HepG2 (cell line): ENCODE results near the gene RPGR. TPM values are rescaled to one million over a fixed set of nuclear protein-coding genes. Genes with fewer than 3 reads are reported as not detected.
A peak's percentile ranks its signal among the peaks of the same experiment; 100 is the strongest.

Experiments
- ATAC-seq: fragments of 200-7000 bp; cut with Tn5 transposase; 3 replicates; pipeline ENCODE4 v1.9.1; 2020; ENCODE audit warnings: mild to moderate bottlenecking, moderate library complexity
- BruUV-seq: library from RNA; stranded (reverse); fragments of 400-500 nt; replicated peaks from 2 replicates; lab custom pipeline; 2021; lab: Mats Ljungman, UMichigan
- CTCF ChIA-PET: fragments of 300-600 bp; formaldehyde crosslinking; extraction: SDS; loops from one replicate; lab custom pipeline; 2021; ENCODE audit warnings: low total read pairs, inconsistent platforms, low intra/inter-chr PET ratio; lab: Yijun Ruan, JAX
- POLR2A ChIA-PET: fragments of 350-600 bp; sonication (Branson Sonifier 250); formaldehyde crosslinking; loops from one replicate; lab custom pipeline; 2020; ENCODE audit warnings: antibody characterized with exemption, inconsistent platforms; lab: Yijun Ruan, JAX
- DNase-seq: peaks from one replicate; pipeline ENCODE4 v3.0.0-alpha.2; 2015; ENCODE audit warnings: low spot score
- FAIRE-seq: peaks from 3 replicates; lab custom pipeline; 2011; peaks lifted over from hg19 to GRCh38; lab: Jason Lieb, UNC
- H2AFZ ChIP-seq: one replicate; pipeline ENCODE4 v1.6.1; 2011; ENCODE audit warnings: low read length, inconsistent platforms
- H3K27ac ChIP-seq: fragments of 300-600 bp; 3 replicates; pipeline ENCODE4 v1.8.0; 2011; ENCODE audit warnings: mixed run types, mild to moderate bottlenecking, mixed read lengths, low read length, inconsistent platforms; ENCODE audit not compliant: insufficient read depth; ENCODE audit errors: extremely low read length
- H3K27me3 ChIP-seq, 2 experiments: fragments of 200-600 bp in 1 of 2; 2 replicates in 1 of 2; 3 replicates in 1 of 2; pipeline versions ENCODE4 v1.6.0 to v1.8.0; 2011; ENCODE audit warnings: low read length in 2 of 2, mild to moderate bottlenecking in 2 of 2, moderate library complexity in 2 of 2, inconsistent platforms in 1 of 2; ENCODE audit not compliant: insufficient read depth in 2 of 2, control insufficient read depth in 1 of 2
- H3K36me3 ChIP-seq, 2 experiments: fragments of 200-600 bp in 1 of 2; replicated peaks in 1 of 2; 2 replicates in 1 of 2; 3 replicates in 1 of 2; pipeline versions ENCODE4 v1.5.1 to v1.8.0; 2011; ENCODE audit warnings: low read length in 2 of 2, inconsistent platforms in 1 of 2; ENCODE audit not compliant: insufficient read depth in 2 of 2, control insufficient read depth in 1 of 2
- H3K4me1 ChIP-seq: 2 replicates; pipeline ENCODE4 v1.5.1; 2012; ENCODE audit warnings: low read length, inconsistent platforms; ENCODE audit not compliant: insufficient read depth
- H3K4me2 ChIP-seq: 2 replicates; pipeline ENCODE4 v1.6.0; 2011; ENCODE audit warnings: low read depth, low read length, inconsistent platforms
- H3K4me3 ChIP-seq, 3 experiments: fragments of 200-600 bp in 1 of 3; sonication (generic), shearing (Covaris generic) in 1 of 3; replicated peaks in 1 of 3; 2 replicates each; pipeline ENCODE4 v1.5.1; 2011 to 2016; ENCODE audit warnings: low read length in 3 of 3, inconsistent platforms in 2 of 3, low read depth in 2 of 3, mild to moderate bottlenecking in 2 of 3, control low read depth in 1 of 3, mixed read lengths in 1 of 3; ENCODE audit not compliant: insufficient read depth in 1 of 3
- H3K79me2 ChIP-seq: one replicate; pipeline ENCODE4 v1.6.1; 2011; ENCODE audit warnings: low read length, inconsistent platforms; ENCODE audit not compliant: insufficient read depth
- H3K9ac ChIP-seq: 2 replicates; pipeline ENCODE4 v1.6.0; 2011; ENCODE audit warnings: mild to moderate bottlenecking, low read depth, low read length, inconsistent platforms; ENCODE audit not compliant: insufficient read depth
- H3K9me3 ChIP-seq: 2 replicates; pipeline ENCODE4 v1.5.1; 2012; ENCODE audit warnings: mild to moderate bottlenecking, low read length
- H4K20me1 ChIP-seq: 2 replicates; pipeline ENCODE4 v1.6.0; 2011; ENCODE audit warnings: inconsistent platforms, mild to moderate bottlenecking, low read length, moderate library complexity; ENCODE audit not compliant: insufficient read depth
- CREM ChIP-seq, 2 experiments: sonication (generic) in 1 of 2; formaldehyde crosslinking in 1 of 2; IDR thresholded peaks; 2 replicates each; pipeline versions ENCODE4 v1.4.0 to v1.6.1; 2016 to 2020; ENCODE audit warnings: antibody characterized with exemption in 1 of 2, mild to moderate bottlenecking in 1 of 2, missing genetic modification reagents in 1 of 2
- NR2F6 ChIP-seq, 2 experiments: IDR thresholded peaks; 2 replicates each; pipeline ENCODE4 v1.6.1; 2016; ENCODE audit warnings: antibody characterized with exemption in 1 of 2, mild to moderate bottlenecking in 1 of 2
- PAWR ChIP-seq: sonication (generic); formaldehyde crosslinking; IDR thresholded peaks from 2 replicates; pipeline ENCODE4 v1.4.0; 2020; ENCODE audit warnings: missing genetic modification reagents, mild to moderate bottlenecking, borderline replicate concordance
- SIX1 ChIP-seq: sonication (generic); formaldehyde crosslinking; IDR thresholded peaks from 2 replicates; pipeline ENCODE4 v1.4.0; 2020; ENCODE audit warnings: missing genetic modification reagents, borderline replicate concordance
- SKI ChIP-seq: fragments of 450-650 bp; IDR thresholded peaks from one replicate; pipeline ENCODE4 v1.6.1; 2018; ENCODE audit warnings: mild to moderate bottlenecking; ENCODE audit not compliant: partially characterized antibody
- ZNF577 ChIP-seq: sonication (generic); formaldehyde crosslinking; IDR thresholded peaks from 2 replicates; pipeline ENCODE4 v1.4.0; 2020; ENCODE audit warnings: mild to moderate bottlenecking, low read depth, missing genetic modification reagents, borderline replicate concordance
- ZNF709 ChIP-seq: sonication (generic); formaldehyde crosslinking; IDR thresholded peaks from 2 replicates; pipeline ENCODE4 v1.5.0; 2020; ENCODE audit warnings: mild to moderate bottlenecking, missing genetic modification reagents
- WGBS: methylation state at CpG from one replicate; pipeline ENCODE4 v1.1.6; 2017; ENCODE audit warnings: low lambda C conversion rate; 5-methylcytosine and 5-hydroxymethylcytosine counted together
- in situ Hi-C: cut with HindIII; loops from 2 replicates; pipeline ENCODE4 v1.10.0; 2017; ENCODE audit warnings: low pct_unique_long_range_greater_than_20kb; ENCODE audit not compliant: extremely low pct_ligation_motif_present
- intact Hi-C: fragments of 100-400 bp; cut with micrococcal nuclease; formaldehyde crosslinking; loops from one replicate; pipeline ENCODE4 v1.10.0; 2022; ENCODE audit not compliant: unreplicated experiment
- polyA plus RNA-seq, 8 experiments: library from polyadenylated mRNA; depleted of rRNA in 3 of 8; stranded (reverse) in 7 of 8; unstranded in 1 of 8; fragments of >200 nt; fragmentation: Illumina TruSeq in 4 of 8; extraction: Trizol in 4 of 8; gene quantifications; 2 replicates each; pipeline versions ENCODE4 v1.2.1 to v1.2.3, GENCODE V29; 2011 to 2016; ENCODE audit warnings: low read depth in 4 of 8, missing spikeins in 1 of 8, mixed read lengths in 1 of 8; ENCODE audit not compliant: insufficient read depth in 1 of 8
- total RNA-seq, 5 experiments: library from RNA; depleted of rRNA; stranded (reverse); fragments of >200 nt; fragmentation: Illumina TruSeq; extraction: Trizol; gene quantifications; 2 replicates each; pipeline ENCODE4 v1.2.3, GENCODE V29; 2016; ENCODE audit warnings: low read depth in 1 of 5

The RPGR gene
- total and polyA plus RNA-seq, 2 of the 13 experiments (the other 11 are each of a cell fraction or from before 2014, with no cell fraction given), result 2.1 to 12.1 TPM

- no peaks in the 10 kb centered on the region for H3K9me3 ChIP-seq
- no TSS peak for BruUV-seq
- ATAC-seq, result no peak
- POLR2A ChIA-PET, result no interaction called here
- no peak overlapping the region for H3K9ac ChIP-seq
- intact Hi-C loops, result no loop called here
- H3K27ac ChIP-seq, result no peak overlapping the region
- in situ Hi-C loops, result no loop called here
- CTCF ChIA-PET, result no interaction called here
- 24% methylated on average over 6 of the region's 6 CpGs for WGBS
- H3K36me3 ChIP-seq, result no peaks in the 10 kb centered on the region
- H3K4me2 ChIP-seq, result no peak overlapping the region
- no peaks in the 10 kb centered on the region for H3K79me2 ChIP-seq
- no peak overlapping the region for H2AFZ ChIP-seq
- no peak for DNase-seq
- H3K4me3 ChIP-seq, result no peak overlapping the region
- no peak for FAIRE-seq
- TF ChIP-seq CREM (IDR thresholded peaks at IDR 0.05), result no peak
- TF ChIP-seq CREM (CRISPR knock-in tag; IDR thresholded peaks at IDR 0.05), result no peak
- TF ChIP-seq NR2F6 (IDR thresholded peaks at IDR 0.05), result no peak
- TF ChIP-seq NR2F6 (CRISPR knock-in tag; IDR thresholded peaks at IDR 0.05), result no peak
- TF ChIP-seq SIX1 (CRISPR knock-in tag), result no peak
- no peak for TF ChIP-seq ZNF709 (CRISPR knock-in tag)
- TF ChIP-seq ZNF577 (CRISPR knock-in tag), result no peak
- no peak for TF ChIP-seq PAWR (CRISPR knock-in tag)
- no peaks in the 10 kb centered on the region for H4K20me1 ChIP-seq
- H3K4me1 ChIP-seq, result no peaks in the 10 kb centered on the region
- H3K27me3 ChIP-seq, result no peaks in the 10 kb centered on the region
These were observed 90.3 kb downstream of the RPGR start for GRCh38 chrX:38236901-38237615.

- H3K4me3 ChIP-seq, result no peak overlapping the region
- 0% methylated on average over 2 of the region's 3 CpGs for WGBS
- peak; percentile 49; the same call in 1 of the 3 replicates for ATAC-seq
- in situ Hi-C loops (no loop called here), intact Hi-C loops (no loop called here)
- no peak overlapping the region for H2AFZ ChIP-seq
- ChIA-PET CTCF (no interaction called here), POLR2A (no interaction called here)
- H3K9me3 ChIP-seq, result no peaks in the 10 kb centered on the region
- H3K27ac ChIP-seq, result no peak overlapping the region
- H3K4me1 ChIP-seq, result no peaks in the 10 kb centered on the region
- no peak for DNase-seq
- no peaks in the 10 kb centered on the region for H4K20me1 ChIP-seq
- BruUV-seq, result no TSS peak
- H3K4me2 ChIP-seq, result no peak overlapping the region
- H3K27me3 ChIP-seq, result no peaks in the 10 kb centered on the region
- no peak overlapping the region for H3K9ac ChIP-seq
- FAIRE-seq, result no peak
- no peaks in the 10 kb centered on the region for H3K36me3 ChIP-seq
- H3K79me2 ChIP-seq, result no peaks in the 10 kb centered on the region
- no peak for TF ChIP-seq SKI
These were observed 93.2 kb downstream of the RPGR start for GRCh38 chrX:38233891-38234667.
